Peyer's patch (tissue), 4 donors: ENCODE data around the gene HDAC4. TPM values are rescaled to one million over a fixed set of nuclear protein-coding genes. Genes with fewer than 3 reads are reported as not detected.

Source experiments
- DNase-seq, 3 donors: peaks; one replicate each; pipeline ENCODE4 v3.0.0-alpha.2; 2017 to 2019
- H3K27ac ChIP-seq, 4 donors: fragments of 200-600 bp; sonication (generic); one replicate each; pipeline ENCODE4 v1.5.1; 2016 to 2019
- H3K27me3 ChIP-seq, 2 donors: fragments of 200-600 bp; sonication (generic); one replicate each; pipeline ENCODE4 v1.5.1; 2019
- H3K36me3 ChIP-seq, 3 donors: fragments of 200-600 bp; sonication (generic); one replicate each; pipeline ENCODE4 v1.5.1; 2016 to 2019
- H3K4me1 ChIP-seq, 4 donors: fragments of 200-600 bp; sonication (generic); one replicate each; pipeline ENCODE4 v1.5.1; 2016 to 2019
- H3K4me3 ChIP-seq, 4 donors: fragments of 200-600 bp; sonication (generic); 1 replicate in 3 of 4; 2 replicates in 1 of 4; pipeline ENCODE4 v1.5.1; 2016 to 2019; ENCODE audit warnings: mild to moderate bottlenecking in 1 of 4
- H3K9me3 ChIP-seq, 4 donors: fragments of 200-600 bp; sonication (generic); one replicate each; pipeline ENCODE4 v1.5.1; 2016 to 2019; ENCODE audit warnings: mild to moderate bottlenecking in 1 of 4
- CTCF ChIP-seq, 6 experiments: fragments of 450-650 bp in 4 of 6; fragments of 200-600 bp in 2 of 6; sonication (generic) in 1 of 6; IDR thresholded peaks; one replicate each; pipeline ENCODE4 v1.5.1; 2017 to 2019; ENCODE audit warnings: antibody characterized with exemption in 6 of 6, mild to moderate bottlenecking in 3 of 6, moderate library complexity in 1 of 6
- POLR2A ChIP-seq, 2 donors: fragments of 450-650 bp; IDR thresholded peaks; one replicate each; pipeline ENCODE4 v1.5.1; 2017; ENCODE audit warnings: antibody characterized with exemption in 2 of 2, mild to moderate bottlenecking in 2 of 2, moderate library complexity in 2 of 2
- total RNA-seq, 4 donors: library from RNA; depleted of rRNA; stranded (reverse); fragments of >200 nt; gene quantifications; one replicate each; pipeline ENCODE4 v1.1.0, GENCODE V29; 2016

Gene HDAC4
- total RNA-seq, 4 donors from 2014 or later, result 28.9 to 198 (median 102) TPM

- TF ChIP-seq POLR2A (IDR thresholded peaks at IDR 0.05), result no peak
- TF ChIP-seq CTCF (IDR thresholded peaks at IDR 0.05), result no peak
- H3K27me3 ChIP-seq, result no peaks in the 10 kb centered on the region
- peak overlapping the region in 1 of 4 donors; percentile 10 for H3K27ac ChIP-seq
- H3K36me3 ChIP-seq, result no peaks in the 10 kb centered on the region
- peaks cover 0 to 23% (median 0%) of the 10 kb centered on the region in 4 donors for H3K4me1 ChIP-seq
- no peak overlapping the region for H3K4me3 ChIP-seq
- no peak for DNase-seq
- no peaks in the 10 kb centered on the region for H3K9me3 ChIP-seq
Measured at GRCh38 chr2:239212929-239213642, 187.7 kb downstream of the HDAC4 start.

GRCh38 chr2:239212121-239212928, 188.5 kb downstream of the HDAC4 start:
- Histone ChIP-seq H3K9me3 (no peaks in the 10 kb centered on the region), H3K4me1 (peaks cover 0 to 23% (median 0%) of the 10 kb centered on the region in 4 donors), H3K27ac (peak overlapping the region in 1 of 4 donors; percentile 10), H3K4me3 (no peak overlapping the region), H3K27me3 (no peaks in the 10 kb centered on the region), H3K36me3 (no peaks in the 10 kb centered on the region)
- DNase-seq, result no peak
- TF ChIP-seq CTCF (IDR thresholded peaks at IDR 0.05) (no peak), POLR2A (IDR thresholded peaks at IDR 0.05) (no peak)

- Histone ChIP-seq H3K4me3 (no peak overlapping the region), H3K9me3 (no peaks in the 10 kb centered on the region), H3K27ac (no peak overlapping the region), H3K27me3 (no peaks in the 10 kb centered on the region), H3K36me3 (no peaks in the 10 kb centered on the region), H3K4me1 (peaks cover 0 to 18% (median 0%) of the 10 kb centered on the region in 4 donors)
- TF ChIP-seq POLR2A (IDR thresholded peaks at IDR 0.05) (no peak), CTCF (IDR thresholded peaks at IDR 0.05) (no peak)
- no peak for DNase-seq
Measured at GRCh38 chr2:239211396-239212094, 189.3 kb downstream of the HDAC4 start.

- Histone ChIP-seq H3K27me3 (no peaks in the 10 kb centered on the region), H3K9me3 (no peaks in the 10 kb centered on the region), H3K4me1 (peaks cover 0 to 13% (median 0%) of the 10 kb centered on the region in 4 donors), H3K4me3 (no peak overlapping the region), H3K27ac (no peak overlapping the region), H3K36me3 (no peaks in the 10 kb centered on the region)
- TF ChIP-seq POLR2A (IDR thresholded peaks at IDR 0.05), result no peak
- TF ChIP-seq CTCF (IDR thresholded peaks at IDR 0.05), result no peak
- DNase-seq, result no peak
Measured at GRCh38 chr2:239209783-239210182, 191.0 kb downstream of the HDAC4 start.

GRCh38 chr2:239208465-239209180, 192.2 kb downstream of the HDAC4 start:
- no peaks in the 10 kb centered on the region for H3K27me3 ChIP-seq
- DNase-seq, result no peak
- H3K36me3 ChIP-seq, result no peaks in the 10 kb centered on the region
- no peaks in the 10 kb centered on the region for H3K9me3 ChIP-seq
- TF ChIP-seq CTCF (IDR thresholded peaks at IDR 0.05) (no peak), POLR2A (IDR thresholded peaks at IDR 0.05) (no peak)
- H3K4me3 ChIP-seq, result no peak overlapping the region
- H3K27ac ChIP-seq, result no peak overlapping the region
- H3K4me1 ChIP-seq, result peaks cover 0 to 13% (median 0%) of the 10 kb centered on the region in 4 donors
